T-helper 2 cell treated with Interferon-gamma antibody and Interleukin-4, amounts not matched to agents 5 μg/mL and 100 μg/mL, for 36 hours (primary cell): ENCODE data around the gene ABCB8.
"Not testable (repeated sequence)": the region's sequence is repeated elsewhere in the genome, so short reads cannot be mapped to it uniquely, and the experiment has no call there.

ENCODE experiments used
- DNase-seq: peaks from one replicate; pipeline ENCODE4 v3.0.0; 2021; ENCODE audit warnings: low spot score
- H3K27ac Mint-ChIP-seq: one replicate; pipeline ENCODE4 v1.8.0; 2021; ENCODE audit warnings: mild to moderate bottlenecking, mixed read lengths
- H3K27me3 Mint-ChIP-seq: one replicate; pipeline ENCODE4 v1.8.0; 2021; ENCODE audit warnings: low read depth, mixed read lengths
- H3K36me3 Mint-ChIP-seq: one replicate; pipeline ENCODE4 v1.8.0; 2021; ENCODE audit warnings: low read depth, mixed read lengths
- H3K4me1 Mint-ChIP-seq: one replicate; pipeline ENCODE4 v1.8.0; 2021; ENCODE audit warnings: low read depth, mixed read lengths
- H3K4me3 Mint-ChIP-seq: one replicate; pipeline ENCODE4 v1.8.0; 2022; ENCODE audit warnings: mild to moderate bottlenecking, moderate library complexity, mixed read lengths
- H3K9me3 Mint-ChIP-seq: one replicate; pipeline ENCODE4 v1.8.0; 2021; ENCODE audit warnings: mixed read lengths

Gene ABCB8

GRCh38 chr7:151026771-151027727 lies 1.2 kb upstream of the ABCB8 start:
- not testable (repeated sequence) for H3K9me3 Mint-ChIP-seq, DNase-seq, H3K27me3 Mint-ChIP-seq, H3K36me3 Mint-ChIP-seq
- Mint-ChIP-seq H3K27ac (peak overlapping the region; percentile 96), H3K4me1 (peaks cover 17% of the 10 kb centered on the region), H3K4me3 (peak overlapping the region; percentile 96)

DNA sequence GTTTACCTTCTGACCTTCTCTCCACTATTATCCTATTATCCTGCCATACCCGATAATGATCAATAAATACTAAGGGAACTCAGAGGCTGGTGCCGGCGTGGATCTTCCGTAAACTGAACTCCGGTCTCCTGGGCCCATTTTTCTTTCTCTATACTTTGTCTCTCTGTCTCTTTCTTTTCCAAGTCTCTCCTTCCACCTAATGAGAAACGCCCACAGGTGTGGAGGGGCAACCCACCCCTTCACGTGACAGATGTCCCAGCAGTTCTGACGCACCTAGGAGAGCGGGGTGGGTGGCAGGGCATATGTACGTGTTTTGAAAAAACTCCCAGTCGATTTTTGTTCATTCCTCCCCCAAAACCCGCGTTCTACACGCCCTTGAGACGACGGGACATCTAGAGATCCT lies 521 bp upstream of the ABCB8 start:
- peak overlapping the region; percentile 96 for H3K4me3 Mint-ChIP-seq
- H3K9me3 Mint-ChIP-seq, DNase-seq, H3K36me3 Mint-ChIP-seq, H3K27me3 Mint-ChIP-seq: not testable (repeated sequence)
- H3K4me1 Mint-ChIP-seq, result peaks cover 17% of the 10 kb centered on the region
- peak overlapping the region; percentile 96 for H3K27ac Mint-ChIP-seq

- Mint-ChIP-seq H3K4me1 (peaks cover 17% of the 10 kb centered on the region), H3K9me3 (no peaks in the 10 kb centered on the region), H3K27ac (peak overlapping the region; percentile 96), H3K27me3 (peaks cover 3% of the 10 kb centered on the region), H3K4me3 (peak overlapping the region; percentile 96), H3K36me3 (peaks cover 2% of the 10 kb centered on the region)
- no peak for DNase-seq
Observed at GRCh38 chr7:151028948-151029501, 775 bp downstream of the ABCB8 start.

- H3K4me1 Mint-ChIP-seq, result peaks cover 17% of the 10 kb centered on the region
- H3K9me3 Mint-ChIP-seq, result no peaks in the 10 kb centered on the region
- peaks cover 2% of the 10 kb centered on the region for H3K36me3 Mint-ChIP-seq
- H3K4me3 Mint-ChIP-seq, result no peak overlapping the region
- no peak overlapping the region for H3K27ac Mint-ChIP-seq
- DNase-seq, result no peak
- no peaks in the 10 kb centered on the region for H3K27me3 Mint-ChIP-seq
Observed at GRCh38 chr7:151031011-151031410, 2.8 kb downstream of the ABCB8 start.

GRCh38 chr7:151032936-151033863 lies 5.0 kb downstream of the ABCB8 start:
- no peak for DNase-seq
- no peak overlapping the region for H3K27ac Mint-ChIP-seq
- H3K36me3 Mint-ChIP-seq, result peaks cover 4% of the 10 kb centered on the region
- H3K4me3 Mint-ChIP-seq, result no peak overlapping the region
- H3K4me1 Mint-ChIP-seq, result peaks cover 10% of the 10 kb centered on the region
- H3K9me3 Mint-ChIP-seq, result no peaks in the 10 kb centered on the region
- no peaks in the 10 kb centered on the region for H3K27me3 Mint-ChIP-seq

- peaks cover 7% of the 10 kb centered on the region for H3K4me1 Mint-ChIP-seq
- H3K36me3 Mint-ChIP-seq, result peaks cover 2% of the 10 kb centered on the region
- H3K4me3 Mint-ChIP-seq, result no peak overlapping the region
- H3K27me3 Mint-ChIP-seq, result no peaks in the 10 kb centered on the region
- H3K27ac Mint-ChIP-seq, result no peak overlapping the region
- no peak for DNase-seq
- H3K9me3 Mint-ChIP-seq, result no peaks in the 10 kb centered on the region
Observed at GRCh38 chr7:151033864-151034249, 5.6 kb downstream of the ABCB8 start.

DNA sequence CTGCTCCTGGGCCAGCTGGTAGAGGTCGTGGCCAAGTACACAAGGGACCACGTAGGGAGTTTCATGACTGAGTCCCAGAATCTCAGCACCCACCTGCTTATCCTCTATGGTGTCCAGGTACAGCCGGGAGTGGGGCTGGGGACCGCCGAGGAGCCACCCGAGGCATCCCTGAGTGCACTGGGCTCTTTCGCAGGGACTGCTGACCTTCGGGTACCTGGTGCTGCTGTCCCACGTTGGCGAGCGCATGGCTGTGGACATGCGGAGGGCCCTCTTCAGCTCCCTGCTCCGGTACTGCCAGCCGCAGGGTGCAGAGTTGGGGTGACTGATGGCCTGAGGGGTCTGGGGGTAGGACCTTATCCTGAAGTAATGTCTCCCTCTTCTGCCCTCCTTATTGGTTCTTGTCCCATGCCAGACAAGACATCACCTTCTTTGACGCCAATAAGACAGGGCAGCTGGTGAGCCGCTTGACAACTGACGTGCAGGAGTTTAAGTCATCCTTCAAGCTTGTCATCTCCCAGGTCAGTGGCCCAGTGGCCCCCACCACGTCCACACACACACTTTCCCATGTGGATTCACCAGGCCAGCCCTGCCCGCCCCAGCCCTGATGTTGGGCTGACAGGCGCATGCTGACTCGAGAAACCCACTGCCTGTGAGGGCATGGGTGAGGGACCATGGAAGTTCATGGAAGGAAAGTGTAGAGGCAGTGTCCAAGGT lies 6.2 kb downstream of the ABCB8 start:
- no peaks in the 10 kb centered on the region for H3K9me3 Mint-ChIP-seq
- no peaks in the 10 kb centered on the region for H3K27me3 Mint-ChIP-seq
- no peak overlapping the region for H3K27ac Mint-ChIP-seq
- H3K36me3 Mint-ChIP-seq, result peaks cover 3% of the 10 kb centered on the region
- H3K4me1 Mint-ChIP-seq, result peaks cover 6% of the 10 kb centered on the region
- DNase-seq, result no peak
- H3K4me3 Mint-ChIP-seq, result no peak overlapping the region

- no peak for DNase-seq
- no peak overlapping the region for H3K27ac Mint-ChIP-seq
- no peaks in the 10 kb centered on the region for H3K9me3 Mint-ChIP-seq
- peaks cover 4% of the 10 kb centered on the region for H3K4me1 Mint-ChIP-seq
- H3K36me3 Mint-ChIP-seq, result peaks cover 3% of the 10 kb centered on the region
- no peak overlapping the region for H3K4me3 Mint-ChIP-seq
- no peaks in the 10 kb centered on the region for H3K27me3 Mint-ChIP-seq
Observed at GRCh38 chr7:151035026-151035717, 6.9 kb downstream of the ABCB8 start.

GRCh38 chr7:151035902-151036301 lies 7.7 kb downstream of the ABCB8 start:
- Mint-ChIP-seq H3K27ac (no peak overlapping the region), H3K4me1 (peaks cover 4% of the 10 kb centered on the region), H3K27me3 (no peaks in the 10 kb centered on the region), H3K36me3 (peaks cover 3% of the 10 kb centered on the region), H3K9me3 (no peaks in the 10 kb centered on the region), H3K4me3 (no peak overlapping the region)
- no peak for DNase-seq

DNA sequence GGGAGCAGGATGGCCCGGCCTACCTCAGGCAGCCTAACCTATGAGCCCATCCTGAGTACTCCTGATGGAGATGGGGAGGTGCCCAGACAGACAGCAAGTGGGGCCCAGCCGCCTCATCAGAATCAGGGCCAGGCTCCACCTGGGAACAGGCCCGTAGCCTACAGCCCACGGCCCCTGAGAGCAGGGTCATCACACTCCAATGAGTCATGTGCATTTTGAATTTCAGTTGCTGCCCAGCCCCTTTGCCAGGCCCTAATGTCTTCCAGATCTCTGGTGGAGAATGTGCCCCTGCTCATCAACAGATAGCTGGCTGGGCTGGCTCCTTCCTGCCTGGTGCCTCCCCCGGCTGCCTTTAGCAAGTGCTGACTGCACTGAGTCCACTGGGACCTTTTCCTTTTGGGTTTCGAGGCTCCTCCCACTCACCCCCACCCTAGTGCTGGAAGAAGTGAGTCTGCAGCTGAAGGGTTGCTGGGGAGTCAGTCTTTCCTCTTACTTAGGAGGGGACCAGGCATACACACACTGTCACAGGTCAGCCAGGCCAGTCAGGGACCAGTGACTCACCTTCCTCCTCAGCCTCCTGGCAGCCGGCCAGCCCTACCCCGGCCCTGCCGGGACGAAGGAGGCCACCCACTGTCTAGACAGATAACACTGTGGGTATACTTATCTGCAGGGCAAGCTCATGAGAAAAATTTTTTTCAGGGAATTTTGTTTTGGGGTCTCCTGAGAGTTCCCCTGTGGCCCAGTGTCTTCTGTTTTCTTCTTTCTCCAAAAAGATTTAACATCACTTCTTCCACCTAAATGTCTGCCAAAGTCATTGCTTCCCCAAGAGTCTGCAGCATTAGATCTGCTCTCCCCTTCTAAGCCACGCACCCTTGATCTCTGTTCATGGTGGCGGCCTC lies 10.9 kb downstream of the ABCB8 start:
- Mint-ChIP-seq H3K4me3 (no peak overlapping the region), H3K4me1 (peaks cover 4% of the 10 kb centered on the region), H3K27me3 (no peaks in the 10 kb centered on the region), H3K9me3 (no peaks in the 10 kb centered on the region), H3K27ac (no peak overlapping the region), H3K36me3 (peaks cover 5% of the 10 kb centered on the region)
- peak; percentile 90 for DNase-seq

GRCh38 chr7:151039850-151040548 lies 11.7 kb downstream of the ABCB8 start:
- no peak for DNase-seq
- Mint-ChIP-seq H3K9me3 (no peaks in the 10 kb centered on the region), H3K4me1 (peaks cover 4% of the 10 kb centered on the region), H3K27ac (no peak overlapping the region), H3K4me3 (no peak overlapping the region), H3K36me3 (peaks cover 8% of the 10 kb centered on the region), H3K27me3 (no peaks in the 10 kb centered on the region)
